HepG2 (cell line): ENCODE measurements around the gene FBXO2.

ENCODE experiments used
- AFF4 ChIP-seq: sonication (generic); formaldehyde crosslinking; IDR thresholded peaks from 2 replicates; pipeline ENCODE4 v1.4.0; 2020; ENCODE audit warnings: missing genetic modification reagents
- ARID5B ChIP-seq: IDR thresholded peaks from 2 replicates; pipeline ENCODE4 v1.4.0; 2020; ENCODE audit warnings: mild to moderate bottlenecking, missing genetic modification reagents
- EP300 ChIP-seq, 3 experiments: sonication (generic) in 1 of 3; formaldehyde crosslinking in 1 of 3; IDR thresholded peaks; 2 replicates each; pipeline versions ENCODE4 v1.5.1 to v1.6.1; 2011 to 2020; ENCODE audit warnings: low read depth in 2 of 3, low read length in 2 of 3, borderline replicate concordance in 1 of 3, improper control_type of control experiment in 1 of 3, mild to moderate bottlenecking in 1 of 3, missing genetic modification reagents in 1 of 3, moderate library complexity in 1 of 3
- FOXO4 ChIP-seq: sonication (generic); formaldehyde crosslinking; conservative IDR thresholded peaks from 2 replicates; pipeline ENCODE4 v1.8.1; 2023; ENCODE audit warnings: missing genetic modification reagents
- TOPORS ChIP-seq: sonication (generic); formaldehyde crosslinking; IDR thresholded peaks from 2 replicates; pipeline ENCODE4 v1.8.0; 2023; ENCODE audit warnings: mild to moderate bottlenecking, missing genetic modification reagents
- ZBTB4 ChIP-seq: sonication (generic); formaldehyde crosslinking; IDR thresholded peaks from 2 replicates; pipeline ENCODE4 v1.4.0; 2020; ENCODE audit warnings: missing genetic modification reagents, mild to moderate bottlenecking, borderline replicate concordance
- ZNF253 ChIP-seq: sonication (generic); formaldehyde crosslinking; IDR thresholded peaks from 2 replicates; pipeline ENCODE4 v1.8.0; 2022; ENCODE audit warnings: mild to moderate bottlenecking, missing genetic modification reagents, borderline replicate concordance
- ZNF263 ChIP-seq: sonication (generic); formaldehyde crosslinking; IDR thresholded peaks from 2 replicates; pipeline ENCODE4 v1.4.0; 2020; ENCODE audit warnings: missing genetic modification reagents
- TF ChIP-seq, protein P1 (sequence below): sonication (generic); formaldehyde crosslinking; IDR thresholded peaks from 2 replicates; pipeline ENCODE4 v1.5.0; 2020; ENCODE audit warnings: mild to moderate bottlenecking, missing genetic modification reagents, moderate library complexity

GRCh38 chr1:11598461-11598860 lies 55.8 kb downstream of the FBXO2 start:
- TF ChIP-seq EP300 (IDR thresholded peaks at IDR 0.05; ENCODE audit: low read depth in 2 of 2, low read length in 2 of 2) (no peak), EP300 (CRISPR knock-in tag; IDR thresholded peaks at IDR 0.05; ENCODE audit: borderline replicate concordance) (no peak), TOPORS (CRISPR knock-in tag) (no peak), ARID5B (CRISPR knock-in tag) (no peak), ZNF263 (CRISPR knock-in tag) (no peak), ZBTB4 (no peak), ZNF253 (CRISPR knock-in tag) (no peak), FOXO4 (CRISPR knock-in tag) (no peak), AFF4 (CRISPR knock-in tag) (no peak)
- TF ChIP-seq, protein P1, sequence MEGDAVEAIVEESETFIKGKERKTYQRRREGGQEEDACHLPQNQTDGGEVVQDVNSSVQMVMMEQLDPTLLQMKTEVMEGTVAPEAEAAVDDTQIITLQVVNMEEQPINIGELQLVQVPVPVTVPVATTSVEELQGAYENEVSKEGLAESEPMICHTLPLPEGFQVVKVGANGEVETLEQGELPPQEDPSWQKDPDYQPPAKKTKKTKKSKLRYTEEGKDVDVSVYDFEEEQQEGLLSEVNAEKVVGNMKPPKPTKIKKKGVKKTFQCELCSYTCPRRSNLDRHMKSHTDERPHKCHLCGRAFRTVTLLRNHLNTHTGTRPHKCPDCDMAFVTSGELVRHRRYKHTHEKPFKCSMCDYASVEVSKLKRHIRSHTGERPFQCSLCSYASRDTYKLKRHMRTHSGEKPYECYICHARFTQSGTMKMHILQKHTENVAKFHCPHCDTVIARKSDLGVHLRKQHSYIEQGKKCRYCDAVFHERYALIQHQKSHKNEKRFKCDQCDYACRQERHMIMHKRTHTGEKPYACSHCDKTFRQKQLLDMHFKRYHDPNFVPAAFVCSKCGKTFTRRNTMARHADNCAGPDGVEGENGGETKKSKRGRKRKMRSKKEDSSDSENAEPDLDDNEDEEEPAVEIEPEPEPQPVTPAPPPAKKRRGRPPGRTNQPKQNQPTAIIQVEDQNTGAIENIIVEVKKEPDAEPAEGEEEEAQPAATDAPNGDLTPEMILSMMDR (CRISPR knock-in tag) = no peak
